ENCODE data around the gene GALNT2.

GALNT2 gene

GRCh38 chr1:230308039-230308438 is 241.0 kb downstream of the GALNT2 start:
- Histone ChIP-seq H3K27me3 (ENCODE audit: insufficient read depth, low read length, poor library complexity, severe bottlenecking) (no peaks in the 10 kb centered on the region), H3K4me3 (ENCODE audit: low read length, poor library complexity, severe bottlenecking) (no peak overlapping the region), H3K79me2 (ENCODE audit: insufficient read depth, low read length) (no peaks in the 10 kb centered on the region), H3K9me2 (replicated peaks; ENCODE audit: low read depth, low read length) (no peaks in the 10 kb centered on the region), H4K20me1 (ENCODE audit: insufficient read depth, low read length, poor library complexity, severe bottlenecking) (no peaks in the 10 kb centered on the region), H3K4me1 (ENCODE audit: insufficient read depth, low read length, poor library complexity, severe bottlenecking) (peaks cover 30% of the 10 kb centered on the region), H3K36me3 (ENCODE audit: insufficient read depth, low read length) (no peaks in the 10 kb centered on the region), H3K9ac (ENCODE audit: low read depth, low read length, poor library complexity, severe bottlenecking) (no peak overlapping the region), H3K9me3 (ENCODE audit: insufficient read depth, low read depth, low read length) (no peaks in the 10 kb centered on the region), H2AFZ (ENCODE audit: low read length) (no peak overlapping the region), H3F3A (ENCODE audit: low read depth) (no peaks in the 10 kb centered on the region), H3K4me2 (ENCODE audit: low read depth, low read length, poor library complexity, severe bottlenecking) (no peak overlapping the region)
- TF ChIP-seq EZH2phosphoT487 (IDR thresholded peaks at IDR 0.05; ENCODE audit: borderline replicate concordance) = no peak
- no peak for TF ChIP-seq CTCF (conservative IDR thresholded peaks at IDR 0.05; ENCODE audit: low read length)

GRCh38 chr1:230308821-230309220 is 241.8 kb downstream of the GALNT2 start:
- no peak overlapping the region for H2AFZ ChIP-seq (ENCODE audit: low read length)
- H4K20me1 ChIP-seq (ENCODE audit: insufficient read depth, low read length, poor library complexity, severe bottlenecking) = no peaks in the 10 kb centered on the region
- no peaks in the 10 kb centered on the region for H3K9me3 ChIP-seq (ENCODE audit: insufficient read depth, low read depth, low read length)
- H3K79me2 ChIP-seq (ENCODE audit: insufficient read depth, low read length) = no peaks in the 10 kb centered on the region
- H3K4me1 ChIP-seq (ENCODE audit: insufficient read depth, low read length, poor library complexity, severe bottlenecking) = peaks cover 22% of the 10 kb centered on the region
- H3K4me2 ChIP-seq (ENCODE audit: low read depth, low read length, poor library complexity, severe bottlenecking) = no peak overlapping the region
- H3K9me2 ChIP-seq (replicated peaks; ENCODE audit: low read depth, low read length) = no peaks in the 10 kb centered on the region
- H3K36me3 ChIP-seq (ENCODE audit: insufficient read depth, low read length) = no peaks in the 10 kb centered on the region
- no peaks in the 10 kb centered on the region for H3F3A ChIP-seq (ENCODE audit: low read depth)
- TF ChIP-seq CTCF (conservative IDR thresholded peaks at IDR 0.05; ENCODE audit: low read length) (no peak), EZH2phosphoT487 (IDR thresholded peaks at IDR 0.05; ENCODE audit: borderline replicate concordance) (no peak)
- no peak overlapping the region for H3K9ac ChIP-seq (ENCODE audit: low read depth, low read length, poor library complexity, severe bottlenecking)
- H3K4me3 ChIP-seq (ENCODE audit: low read length, poor library complexity, severe bottlenecking) = no peak overlapping the region
- no peaks in the 10 kb centered on the region for H3K27me3 ChIP-seq (ENCODE audit: insufficient read depth, low read length, poor library complexity, severe bottlenecking)

- Histone ChIP-seq H3K9me2 (replicated peaks; ENCODE audit: low read depth, low read length) (no peaks in the 10 kb centered on the region), H3K4me1 (ENCODE audit: insufficient read depth, low read length, poor library complexity, severe bottlenecking) (peaks cover 19% of the 10 kb centered on the region), H3K4me3 (ENCODE audit: low read length, poor library complexity, severe bottlenecking) (no peak overlapping the region), H3K36me3 (ENCODE audit: insufficient read depth, low read length) (no peaks in the 10 kb centered on the region), H2AFZ (ENCODE audit: low read length) (no peak overlapping the region), H3K4me2 (ENCODE audit: low read depth, low read length, poor library complexity, severe bottlenecking) (no peak overlapping the region), H3K9ac (ENCODE audit: low read depth, low read length, poor library complexity, severe bottlenecking) (no peak overlapping the region), H3K27me3 (ENCODE audit: insufficient read depth, low read length, poor library complexity, severe bottlenecking) (no peaks in the 10 kb centered on the region), H3K79me2 (ENCODE audit: insufficient read depth, low read length) (no peaks in the 10 kb centered on the region), H4K20me1 (ENCODE audit: insufficient read depth, low read length, poor library complexity, severe bottlenecking) (no peaks in the 10 kb centered on the region), H3F3A (ENCODE audit: low read depth) (no peaks in the 10 kb centered on the region), H3K9me3 (ENCODE audit: insufficient read depth, low read depth, low read length) (no peaks in the 10 kb centered on the region)
- TF ChIP-seq EZH2phosphoT487 (IDR thresholded peaks at IDR 0.05; ENCODE audit: borderline replicate concordance) (no peak), CTCF (conservative IDR thresholded peaks at IDR 0.05; ENCODE audit: low read length) (no peak)
Measured at GRCh38 chr1:230309646-230310177, 242.7 kb downstream of the GALNT2 start.
